Measurements from ENCODE around the gene HOXD3. TPM values are rescaled to one million over a fixed set of nuclear protein-coding genes. Genes with fewer than 3 reads are reported as not detected.

HOXD3 gene
- total RNA-seq, 2 experiments from 2014 or later: not detected

DNA sequence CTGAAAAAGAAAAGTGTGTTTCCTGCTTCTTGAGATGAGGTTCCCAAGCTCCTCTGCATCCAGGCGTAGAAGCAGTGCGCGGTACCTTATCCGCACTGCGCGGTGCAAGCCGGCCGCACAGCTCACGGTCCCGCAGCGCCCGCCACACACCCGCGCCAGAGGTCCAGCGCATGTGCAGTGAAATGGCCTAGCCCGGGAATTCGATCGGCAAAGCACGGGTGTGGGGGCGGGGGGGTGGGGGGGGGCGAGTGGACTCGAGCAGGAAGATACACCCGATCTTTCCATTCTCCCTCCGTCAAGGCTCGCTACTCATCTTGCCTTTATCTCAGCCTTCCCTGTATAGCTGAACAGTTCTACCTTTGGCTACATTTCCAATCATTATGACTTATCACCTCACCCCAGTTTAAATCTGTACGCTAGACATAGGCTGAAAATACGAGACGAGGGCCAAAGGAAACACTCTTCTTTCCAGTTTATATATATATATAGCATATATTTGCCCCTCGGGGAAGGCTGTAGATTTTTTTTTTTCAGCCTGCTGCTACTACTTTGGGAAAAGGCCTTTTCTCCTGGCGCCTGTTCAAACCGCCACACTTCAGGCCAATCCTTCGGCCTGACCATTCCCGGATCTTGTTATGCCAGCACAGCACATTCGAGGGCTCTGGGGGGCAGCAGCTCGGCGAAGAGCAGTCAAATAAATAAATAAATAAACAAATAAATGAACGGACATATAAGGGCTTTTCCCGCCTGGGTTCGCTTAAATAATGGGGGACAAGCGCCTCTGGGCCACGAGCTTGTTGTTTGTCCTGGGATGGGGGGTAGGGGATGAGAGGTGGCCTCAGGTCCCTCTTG, 17.2 kb upstream of the HOXD3 start:
- intact Hi-C loops (cut with DNase I, micrococcal nuclease): loop anchor here (5.0 to 10.0 kb wide), 2 partner anchors 317 to 1275 kb away; no protein-coding TSS in a partner anchor
- CTCF ChIA-PET: interaction anchor here (0.7 to 1.1 kb wide), 3 partner anchors 13 to 315 kb away, joined by 3 read pairs; no protein-coding TSS in a partner anchor

DNA sequence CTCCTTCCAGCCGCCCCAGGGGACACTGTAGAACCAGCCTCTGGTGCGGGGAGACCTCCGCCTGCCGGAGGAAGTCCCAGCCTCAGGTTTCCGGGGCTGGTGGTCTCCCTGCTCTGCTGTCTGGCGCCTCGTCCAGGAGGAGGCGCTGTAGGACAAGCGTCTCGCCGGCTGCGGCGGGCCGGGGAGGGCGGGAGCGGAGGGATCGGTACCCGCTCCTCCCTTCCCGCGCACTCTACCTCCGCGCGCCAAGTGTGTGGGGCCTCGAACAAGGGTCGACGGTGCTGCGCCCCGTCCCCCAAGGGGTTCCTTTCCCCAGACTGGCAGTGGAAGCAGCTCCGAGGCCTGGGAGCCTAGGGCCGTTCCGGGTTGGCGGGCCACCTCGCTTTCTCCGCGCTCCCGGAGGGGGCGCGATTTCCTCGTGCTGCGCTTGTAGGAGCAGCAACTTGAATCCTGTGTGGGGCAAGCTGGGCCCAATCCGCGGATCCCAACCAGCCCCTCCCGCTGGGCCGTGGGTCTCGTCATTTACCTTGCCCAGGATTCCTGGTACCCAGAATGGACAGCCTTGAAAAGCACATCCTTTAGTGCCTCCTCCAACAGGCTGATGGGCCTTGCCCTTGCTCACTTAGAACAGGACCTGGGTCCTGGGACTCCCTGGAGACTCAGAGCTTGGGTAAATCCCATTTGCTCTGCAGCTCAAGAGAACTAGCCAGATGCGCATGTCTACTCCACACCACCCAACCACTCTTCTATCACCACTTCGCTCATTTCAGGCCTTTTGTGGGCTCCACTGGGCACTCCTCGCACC, 16.4 kb upstream of the HOXD3 start:
- CTCF ChIA-PET: interaction anchor here (0.9 to 1.0 kb wide), 2 partner anchors 14 to 314 kb away, joined by 3 read pairs; no protein-coding TSS in a partner anchor
- no peak overlapping the region for H3K27ac Mint-ChIP-seq
- Histone ChIP-seq H3K4me3 (ENCODE audit: low read length) (peak overlapping the region; percentile 29), H3K9me3 (ENCODE audit: control insufficient read depth in 1 of 2, insufficient read depth in 1 of 2, low read length in 2 of 2) (peaks cover 14 to 44% of the 10 kb centered on the region in 2 experiments), H3K36me3 (ENCODE audit: insufficient read depth, low read length) (no peaks in the 10 kb centered on the region), H3K4me1 (ENCODE audit: insufficient read depth, low read length) (peaks cover 35% of the 10 kb centered on the region), H3K27me3 (ENCODE audit: control insufficient read depth in 1 of 2, insufficient read depth in 2 of 2, low read length in 2 of 2) (peaks cover 85 to 98% of the 10 kb centered on the region in 2 experiments), H3K27ac (ENCODE audit: low read depth in 1 of 2, low read length in 2 of 2) (no peak overlapping the region)
- TF ChIP-seq, protein P1, sequence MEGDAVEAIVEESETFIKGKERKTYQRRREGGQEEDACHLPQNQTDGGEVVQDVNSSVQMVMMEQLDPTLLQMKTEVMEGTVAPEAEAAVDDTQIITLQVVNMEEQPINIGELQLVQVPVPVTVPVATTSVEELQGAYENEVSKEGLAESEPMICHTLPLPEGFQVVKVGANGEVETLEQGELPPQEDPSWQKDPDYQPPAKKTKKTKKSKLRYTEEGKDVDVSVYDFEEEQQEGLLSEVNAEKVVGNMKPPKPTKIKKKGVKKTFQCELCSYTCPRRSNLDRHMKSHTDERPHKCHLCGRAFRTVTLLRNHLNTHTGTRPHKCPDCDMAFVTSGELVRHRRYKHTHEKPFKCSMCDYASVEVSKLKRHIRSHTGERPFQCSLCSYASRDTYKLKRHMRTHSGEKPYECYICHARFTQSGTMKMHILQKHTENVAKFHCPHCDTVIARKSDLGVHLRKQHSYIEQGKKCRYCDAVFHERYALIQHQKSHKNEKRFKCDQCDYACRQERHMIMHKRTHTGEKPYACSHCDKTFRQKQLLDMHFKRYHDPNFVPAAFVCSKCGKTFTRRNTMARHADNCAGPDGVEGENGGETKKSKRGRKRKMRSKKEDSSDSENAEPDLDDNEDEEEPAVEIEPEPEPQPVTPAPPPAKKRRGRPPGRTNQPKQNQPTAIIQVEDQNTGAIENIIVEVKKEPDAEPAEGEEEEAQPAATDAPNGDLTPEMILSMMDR (IDR thresholded peaks at IDR 0.05): peak; percentile 35
- H3K9me3 Mint-ChIP-seq: peaks cover 4% of the 10 kb centered on the region
- peaks cover 35% of the 10 kb centered on the region for H3K4me1 Mint-ChIP-seq (ENCODE audit: low read depth)
- H3K36me3 Mint-ChIP-seq (ENCODE audit: low read depth): peaks cover 3% of the 10 kb centered on the region
- DNase-seq: peak; percentile 15 to 79 (median 50)
- intact Hi-C loops (cut with DNase I, micrococcal nuclease): loop anchor here (5.0 kb wide), 1 partner anchor 317 kb away; no protein-coding TSS in a partner anchor
- H3K4me3 Mint-ChIP-seq: peak overlapping the region; percentile 39
- peak; percentile 88 for ATAC-seq (ENCODE audit: poor library complexity)
- peaks cover 95% of the 10 kb centered on the region for H3K27me3 Mint-ChIP-seq
- POLR2A ChIA-PET: interaction anchor here (0.6 to 1.1 kb wide), 3 partner anchors 14 to 712 kb away, joined by 3 read pairs; no protein-coding TSS in a partner anchor

More for the DNA sequence above, 17.2 kb upstream of the HOXD3 start:
- TF ChIP-seq, protein P1 (IDR thresholded peaks at IDR 0.05): no peak
- Histone ChIP-seq H3K36me3 (ENCODE audit: insufficient read depth, low read length) (no peaks in the 10 kb centered on the region), H3K4me3 (ENCODE audit: low read length) (peak overlapping the region; percentile 29), H3K4me1 (ENCODE audit: insufficient read depth, low read length) (peaks cover 36% of the 10 kb centered on the region), H3K27me3 (ENCODE audit: control insufficient read depth in 1 of 2, insufficient read depth in 2 of 2, low read length in 2 of 2) (peaks cover 85 to 98% of the 10 kb centered on the region in 2 experiments), H3K9me3 (ENCODE audit: control insufficient read depth in 1 of 2, insufficient read depth in 1 of 2, low read length in 2 of 2) (peaks cover 14 to 45% of the 10 kb centered on the region in 2 experiments), H3K27ac (ENCODE audit: low read depth in 1 of 2, low read length in 2 of 2) (no peak overlapping the region)
- Mint-ChIP-seq H3K36me3 (ENCODE audit: low read depth) (peaks cover 3% of the 10 kb centered on the region), H3K4me1 (ENCODE audit: low read depth) (peaks cover 41% of the 10 kb centered on the region), H3K9me3 (peaks cover 4% of the 10 kb centered on the region), H3K27me3 (peaks cover 95% of the 10 kb centered on the region), H3K27ac (no peak overlapping the region), H3K4me3 (peak overlapping the region; percentile 18)
- no peak for ATAC-seq (ENCODE audit: poor library complexity)
- DNase-seq: no peak
- POLR2A ChIA-PET: interaction anchor here (0.6 to 1.2 kb wide), 5 partner anchors 13 to 713 kb away, joined by 3 read pairs; no protein-coding TSS in a partner anchor

DNA sequence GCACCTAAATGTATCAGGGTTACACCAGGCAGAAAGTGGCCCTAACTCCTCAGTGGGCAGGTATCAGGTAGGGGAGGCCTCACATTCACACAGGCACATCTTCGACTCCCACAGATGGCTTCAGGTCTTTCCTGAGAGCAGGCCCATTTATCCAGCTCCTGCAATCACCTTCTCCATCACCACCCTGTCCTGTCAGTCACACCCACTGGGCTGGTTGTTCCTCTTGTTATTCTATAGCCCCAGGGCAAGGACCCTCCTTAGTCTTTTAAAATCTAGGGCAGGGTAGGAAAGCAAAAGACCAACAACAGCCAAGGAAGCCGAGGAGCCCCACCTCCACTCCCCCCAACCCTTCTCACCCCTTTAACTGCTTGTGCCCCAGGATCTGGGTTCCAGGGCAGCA, 14.8 kb upstream of the HOXD3 start:
- POLR2A ChIA-PET: no interaction called here
- peaks cover 21% of the 10 kb centered on the region for H3K4me1 ChIP-seq (ENCODE audit: insufficient read depth, low read length)
- H3K36me3 ChIP-seq (ENCODE audit: insufficient read depth, low read length): no peaks in the 10 kb centered on the region
- H3K27me3 Mint-ChIP-seq: peaks cover 97% of the 10 kb centered on the region
- H3K4me3 Mint-ChIP-seq: no peak overlapping the region
- H3K27ac ChIP-seq (ENCODE audit: low read depth in 1 of 2, low read length in 2 of 2): no peak overlapping the region
- H3K27me3 ChIP-seq (ENCODE audit: control insufficient read depth in 1 of 2, insufficient read depth in 2 of 2, low read length in 2 of 2): peaks cover 86 to 98% of the 10 kb centered on the region in 2 experiments
- peaks cover 3% of the 10 kb centered on the region for H3K36me3 Mint-ChIP-seq (ENCODE audit: low read depth)
- H3K9me3 ChIP-seq (ENCODE audit: control insufficient read depth in 1 of 2, insufficient read depth in 1 of 2, low read length in 2 of 2): peaks cover 14 to 35% of the 10 kb centered on the region in 2 experiments
- ATAC-seq (ENCODE audit: poor library complexity) (no peak), DNase-seq (no peak)
- no peak overlapping the region for H3K27ac Mint-ChIP-seq
- intact Hi-C loops (cut with DNase I, micrococcal nuclease): loop anchor here (5.0 kb wide), 1 partner anchor 315 kb away; no protein-coding TSS in a partner anchor
- TF ChIP-seq, protein P1 (IDR thresholded peaks at IDR 0.05): no peak
- no peak overlapping the region for H3K4me3 ChIP-seq (ENCODE audit: low read length)
- H3K9me3 Mint-ChIP-seq: peaks cover 4% of the 10 kb centered on the region
- CTCF ChIA-PET: no interaction called here
- peaks cover 27% of the 10 kb centered on the region for H3K4me1 Mint-ChIP-seq (ENCODE audit: low read depth)

All from CD4-positive, alpha-beta T cell (primary cell).